HG03103 (cell line): Measurements from ENCODE around the gene NPIPA1.
A peak's percentile ranks its signal among the peaks of the same experiment; 100 is the strongest.
"Not testable (repeated sequence)": the region's sequence is repeated elsewhere in the genome, so short reads cannot be mapped to it uniquely, and the experiment has no call there.

Source experiments
- ATAC-seq: cut with Tn5 transposase; IDR thresholded peaks from one replicate; pipeline ENCODE4 v1.9.1; 2021; ENCODE audit warnings: low read depth; ENCODE audit not compliant: unreplicated experiment

The NPIPA1 gene

DNA sequence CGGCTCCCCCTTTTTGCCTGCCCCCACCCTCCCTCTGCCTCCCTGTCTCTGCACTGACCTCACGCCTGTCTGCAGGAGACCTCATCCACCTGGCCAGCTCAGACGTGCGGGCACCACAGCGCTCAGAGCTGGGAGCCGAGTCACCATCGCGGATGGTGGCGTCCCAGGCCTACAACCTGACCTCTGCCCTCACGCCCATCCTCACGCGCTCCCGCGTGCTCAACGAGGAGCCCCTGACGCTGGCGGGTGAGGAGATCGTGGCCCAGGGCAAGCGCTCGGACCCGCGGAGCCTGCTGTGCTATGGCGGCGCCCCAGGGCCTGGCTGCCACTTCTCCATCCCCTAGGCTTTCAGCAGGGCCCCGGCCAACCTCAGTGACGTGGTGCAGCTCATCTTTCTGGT is 8.1 kb upstream of the NPIPA1 start:
- ATAC-seq: not testable (repeated sequence)

- not testable (repeated sequence) for ATAC-seq
These were observed 7.0 kb upstream of the NPIPA1 start for GRCh38 chr16:14930246-14930645.

- not testable (repeated sequence) for ATAC-seq
These were observed 6.3 kb upstream of the NPIPA1 start for GRCh38 chr16:14930971-14931370.

DNA sequence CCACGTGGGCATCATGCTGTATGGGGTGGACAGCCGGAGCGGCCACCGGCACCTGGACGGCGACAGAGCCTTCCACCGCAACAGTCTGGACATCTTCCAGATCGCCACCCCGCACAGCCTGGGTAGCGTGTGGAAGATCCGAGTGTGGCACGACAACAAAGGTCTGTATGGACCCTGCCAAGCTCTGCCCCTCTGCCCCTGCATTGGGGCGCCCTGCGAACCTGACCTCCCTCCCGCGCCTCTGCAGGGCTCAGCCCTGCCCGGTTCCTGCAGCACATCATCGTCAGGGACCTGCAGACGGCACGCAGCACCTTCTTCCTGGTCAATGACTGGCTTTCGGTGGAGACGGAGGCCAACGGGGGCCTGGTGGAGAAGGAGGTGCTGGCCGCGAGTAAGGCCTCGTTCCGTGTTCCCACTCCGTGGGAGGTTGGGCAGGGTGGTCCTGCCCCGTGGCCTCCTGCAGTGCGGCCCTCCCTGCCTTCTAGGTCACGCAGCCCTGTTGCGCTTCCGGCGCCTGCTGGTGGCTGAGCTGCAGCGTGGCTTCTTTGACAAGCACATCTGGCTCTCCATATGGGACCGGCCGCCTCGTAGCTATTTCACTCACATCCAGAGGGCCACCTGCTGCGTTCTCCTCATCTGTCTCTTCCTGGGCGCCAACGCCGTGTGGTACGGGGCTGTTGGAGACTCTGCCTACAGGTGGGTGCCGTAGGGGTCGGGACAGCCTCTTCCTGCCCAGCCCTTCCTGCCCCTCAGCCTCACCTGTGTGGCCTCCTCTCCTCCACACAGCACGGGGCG is 4.5 kb upstream of the NPIPA1 start:
- ATAC-seq: not testable (repeated sequence)

GRCh38 chr16:14937994-14938393 is 751 bp downstream of the NPIPA1 start:
- not testable (repeated sequence) for ATAC-seq

- not testable (repeated sequence) for ATAC-seq
These were observed 5.4 kb downstream of the NPIPA1 start for GRCh38 chr16:14942686-14943085.

DNA sequence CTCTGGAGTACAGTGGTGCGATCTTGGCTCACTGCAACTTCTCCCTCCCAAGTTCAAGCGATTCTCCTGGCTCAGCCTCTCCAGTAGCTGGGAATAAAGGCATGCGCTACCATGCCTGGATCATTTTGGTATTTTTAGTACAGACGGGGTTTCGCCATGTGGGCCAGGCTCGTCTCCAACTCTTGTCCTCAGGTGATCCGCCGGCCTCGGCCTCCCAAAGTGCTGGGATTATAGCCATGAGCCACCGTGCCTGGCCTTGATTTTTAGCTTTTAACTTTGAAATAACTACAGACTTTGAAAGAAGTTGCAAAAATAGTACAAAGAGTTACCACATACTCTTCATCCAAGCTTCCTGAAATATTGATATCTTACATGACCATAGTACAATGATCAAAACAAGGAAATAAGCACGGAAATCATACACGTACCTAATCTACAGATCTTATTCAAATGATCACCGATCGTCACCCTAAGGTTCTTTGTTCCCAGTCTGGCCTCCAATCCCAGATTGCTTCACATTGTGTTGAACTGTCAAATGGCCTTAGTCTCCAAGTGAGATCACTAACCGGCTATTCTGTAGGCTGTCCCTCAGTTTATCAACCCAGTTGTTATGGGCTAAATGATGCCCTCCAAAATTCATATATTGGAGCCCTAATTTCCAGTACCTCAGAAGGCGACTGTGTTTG is 18.4 kb downstream of the NPIPA1 start:
- no peak for ATAC-seq

DNA sequence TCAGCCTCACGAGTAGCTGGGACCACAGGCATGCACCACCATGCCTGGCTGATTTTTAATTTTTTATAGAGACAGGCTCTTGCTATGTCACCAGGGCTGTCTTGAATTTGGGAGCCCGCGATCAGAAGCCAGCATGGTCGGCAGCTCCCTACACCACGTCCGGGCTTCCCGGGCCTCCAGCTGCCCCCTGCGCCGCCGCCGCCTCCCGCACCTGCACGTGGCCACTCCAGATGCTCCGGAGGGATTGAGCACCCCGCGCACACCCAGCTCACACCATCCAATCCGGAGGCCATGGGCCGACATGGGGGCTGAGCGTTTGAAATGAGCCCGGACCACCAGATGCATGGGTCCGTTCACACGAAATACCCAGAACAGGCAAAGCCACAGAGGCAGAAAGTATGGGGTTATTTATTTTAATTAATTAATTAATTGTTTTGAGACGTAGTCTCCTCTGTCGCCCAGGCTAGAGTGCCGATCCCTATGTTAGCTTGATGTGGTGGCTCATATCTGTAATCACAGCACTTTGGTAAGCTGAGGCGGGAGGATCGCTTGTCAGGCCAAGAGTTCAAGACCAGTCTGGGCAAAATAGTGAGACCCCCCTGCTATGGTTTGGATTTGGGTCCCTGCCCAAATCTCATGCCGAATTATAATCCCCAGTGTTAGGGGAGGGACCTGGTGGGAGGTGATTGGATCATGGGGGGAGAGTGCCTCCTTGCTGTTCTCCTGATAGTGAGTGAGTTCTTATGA is 20.5 kb downstream of the NPIPA1 start:
- ATAC-seq: no peak

- no peak for ATAC-seq
These were observed 21.0 kb downstream of the NPIPA1 start for GRCh38 chr16:14958323-14958600.

- no peak for ATAC-seq
These were observed 21.7 kb downstream of the NPIPA1 start for GRCh38 chr16:14958970-14959369.

- ATAC-seq: no peak
These were observed 24.4 kb downstream of the NPIPA1 start for GRCh38 chr16:14961405-14962186.

GRCh38 chr16:14963281-14964173 is 26.3 kb downstream of the NPIPA1 start:
- no peak for ATAC-seq

DNA sequence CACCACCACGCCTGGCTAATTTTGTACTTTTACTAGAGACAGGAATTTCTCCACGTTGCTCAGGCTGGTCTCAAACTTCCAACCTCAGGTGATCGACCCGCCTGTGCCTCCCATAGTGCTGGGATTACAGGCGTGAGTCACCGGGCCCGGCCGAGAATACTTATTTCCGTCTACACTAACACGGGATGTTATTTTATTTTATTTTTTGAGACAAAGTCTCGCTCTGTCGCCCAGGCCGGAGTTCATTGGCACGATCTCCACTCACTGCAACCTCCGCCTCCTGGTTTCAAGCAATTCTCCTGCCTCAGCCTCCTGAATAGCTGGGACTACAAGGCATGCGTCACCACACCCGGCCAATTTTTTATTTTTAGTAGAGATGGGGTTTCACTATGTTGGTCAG is 28.1 kb downstream of the NPIPA1 start:
- no peak for ATAC-seq

DNA sequence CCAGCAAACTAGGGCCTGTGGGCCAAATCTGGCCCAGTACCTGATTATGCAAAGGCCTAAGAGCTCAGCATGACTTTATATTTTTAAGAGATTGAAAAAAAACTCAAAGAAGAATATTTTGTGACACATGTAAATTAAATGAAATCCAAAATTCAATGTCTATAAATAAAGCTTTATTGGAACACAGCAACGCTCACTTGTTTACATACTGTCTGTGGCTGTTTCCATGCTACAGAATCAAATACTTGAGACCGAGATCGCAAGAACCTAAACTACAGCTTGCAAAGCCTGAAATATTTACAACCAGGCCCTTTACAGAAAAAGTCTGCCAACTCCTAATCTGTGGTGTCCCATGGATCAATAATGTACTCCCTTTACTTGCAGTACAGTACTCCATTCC is 32.6 kb downstream of the NPIPA1 start:
- not testable (repeated sequence) for ATAC-seq

DNA sequence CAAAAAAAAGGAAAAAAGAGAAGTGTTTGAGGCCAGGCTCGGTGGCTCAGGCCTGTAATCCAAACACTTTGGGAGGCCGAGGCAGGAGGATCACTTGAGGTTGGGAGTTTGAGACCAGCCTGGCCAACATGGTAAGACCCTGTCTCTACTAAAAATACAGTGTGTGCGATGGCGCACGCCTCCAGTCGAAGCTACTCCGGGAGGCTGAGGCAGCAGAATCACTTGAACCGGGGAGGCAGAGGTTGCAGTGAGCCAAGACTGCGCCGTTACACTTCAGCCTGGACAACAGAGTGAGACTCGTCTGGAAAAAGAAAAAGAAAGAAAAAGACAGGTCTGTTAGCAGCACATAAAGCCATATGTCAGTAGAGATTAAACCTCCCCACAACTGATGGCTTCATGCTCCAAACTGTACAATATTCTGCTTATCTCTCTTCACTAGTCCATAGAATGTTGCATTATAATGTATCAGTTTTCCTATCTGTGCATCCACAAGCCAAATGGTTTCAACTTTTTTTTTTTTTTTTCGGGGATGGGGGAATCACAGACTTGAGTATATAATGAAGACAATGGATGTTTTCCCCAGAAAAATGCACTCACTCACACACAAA is 34.5 kb downstream of the NPIPA1 start:
- ATAC-seq: not testable (repeated sequence)

DNA sequence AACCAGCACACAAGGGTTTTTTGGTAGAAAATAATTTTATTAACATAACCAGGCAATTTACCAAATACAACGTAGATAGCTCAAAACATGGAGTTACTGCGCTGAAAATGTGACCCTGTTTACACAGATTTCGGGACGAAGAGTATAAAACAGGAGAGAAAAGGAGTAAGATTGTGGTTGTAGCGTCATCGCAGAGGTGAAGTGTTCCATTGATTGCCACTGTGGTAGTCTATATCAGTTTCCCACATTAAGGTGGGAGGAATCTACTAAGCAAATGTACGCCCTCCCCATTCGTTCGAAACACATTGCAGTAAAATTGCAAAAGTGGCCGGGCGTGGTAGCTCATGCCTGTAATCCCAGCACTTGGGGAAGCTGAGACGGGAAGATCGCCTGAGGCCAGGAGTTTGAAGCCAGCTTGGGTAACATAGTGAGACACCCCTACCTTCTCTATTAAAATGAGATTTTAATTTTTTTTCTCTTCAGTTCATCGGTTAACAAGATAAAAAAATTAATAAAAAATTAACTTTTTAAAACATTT is 36.6 kb downstream of the NPIPA1 start:
- ATAC-seq: not testable (repeated sequence)

GRCh38 chr16:14974331-14974655 is 37.0 kb downstream of the NPIPA1 start:
- ATAC-seq: not testable (repeated sequence)

DNA sequence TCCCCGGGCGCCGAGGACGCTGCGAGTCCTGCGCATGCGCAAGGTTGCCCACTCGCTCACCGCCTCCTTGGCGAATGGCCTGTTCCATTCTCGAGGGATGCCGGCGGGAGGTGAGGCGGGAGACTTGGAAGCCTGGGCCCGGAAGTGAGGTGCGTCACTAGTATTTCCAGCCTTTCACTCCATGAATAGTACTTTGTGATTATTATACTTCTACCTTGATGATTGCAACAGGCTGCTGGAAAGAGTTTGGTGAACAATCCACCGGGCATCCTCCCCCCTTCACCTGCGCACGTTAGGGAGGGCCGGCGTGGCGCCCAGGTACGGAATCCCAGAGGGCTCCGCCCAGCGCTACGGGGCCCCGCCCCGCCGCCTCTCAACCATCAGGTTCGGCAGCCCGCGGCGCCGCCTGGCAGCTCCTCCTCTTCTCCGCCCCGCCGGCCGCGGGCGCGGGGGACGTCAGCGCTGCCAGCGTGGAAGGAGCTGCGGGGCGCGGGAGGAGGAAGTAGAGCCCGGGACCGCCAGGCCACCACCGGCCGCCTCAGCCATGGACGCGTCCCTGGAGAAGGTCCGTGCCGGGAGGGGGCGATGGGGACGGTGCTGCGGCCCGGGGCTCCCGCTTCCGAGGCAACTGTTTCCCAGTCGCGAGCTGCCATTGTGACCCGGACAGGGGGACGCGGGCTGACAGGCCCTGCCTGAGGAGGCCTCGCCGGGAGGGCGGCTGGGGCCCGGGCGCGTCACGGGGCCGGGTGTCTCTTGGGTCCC is 37.6 kb downstream of the NPIPA1 start, which contains the start of gene PDXDC1:
Gene PDXDC1, plus strand, starts transcription at position 371 of the 762 bp plus-strand sequence. Its CDS starts 174 bp downstream, at position 545.
- ATAC-seq: peak; percentile 90
